ENCODE results near the gene IKBIP. TPM values are rescaled to one million over a fixed set of nuclear protein-coding genes. Genes with fewer than 3 reads are reported as not detected.
"Not testable (repeated sequence)": the region's sequence is repeated elsewhere in the genome, so short reads cannot be mapped to it uniquely, and the experiment has no call there.

The IKBIP gene
- total RNA-seq, 8 experiments from 2014 or later, result 7.2 to 40.4 (median 22.0) TPM

DNA sequence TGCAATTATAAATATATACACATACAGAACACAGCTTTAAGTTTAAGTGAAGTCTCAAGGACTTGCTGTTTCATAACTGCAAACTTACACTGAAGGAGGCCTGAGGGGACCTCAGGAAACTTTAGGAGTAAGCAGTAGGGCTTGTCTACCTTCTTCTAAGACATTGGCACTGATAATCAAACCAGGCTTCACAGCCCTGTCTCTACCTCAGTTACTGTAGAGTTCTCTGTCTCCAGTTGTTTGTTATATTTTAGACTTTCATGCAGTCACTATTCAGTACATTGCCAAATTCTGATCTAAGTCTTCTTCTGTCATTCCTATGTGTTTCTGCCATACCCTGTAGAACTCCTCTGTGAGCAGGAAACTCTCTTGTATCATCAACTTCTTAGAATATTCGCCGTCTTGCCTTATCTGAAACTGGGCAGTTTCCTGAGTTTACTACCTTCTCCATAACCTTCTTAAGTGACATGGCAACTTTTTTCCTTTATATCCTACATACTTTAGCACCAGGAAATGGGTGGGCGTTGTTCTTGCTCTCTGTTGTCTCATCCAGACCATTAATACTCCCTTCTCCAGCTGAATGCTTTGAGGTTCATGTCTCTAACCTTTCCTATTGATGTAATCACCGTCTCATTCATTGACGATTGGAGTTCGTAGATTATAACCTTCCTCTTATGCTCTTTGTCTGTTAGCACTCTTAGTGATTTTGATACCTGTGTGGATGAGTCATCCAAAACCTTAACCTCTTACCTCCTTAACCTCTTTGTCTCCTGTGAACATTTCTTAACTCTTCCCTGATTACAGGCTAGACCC, 11.9 kb upstream of the IKBIP start:
- ATAC-seq (replicated peaks in 6 of 8), result peak in 1 of 8 experiments; percentile 54
- WGBS, 10 experiments, result 88 to 100% (median 96%) methylated on average over 2 to 6 of the region's 6 CpGs
- no peak overlapping the region for H3K4me3 ChIP-seq
- H3K27ac ChIP-seq, result no peak overlapping the region
- no peaks in the 10 kb centered on the region for H3K4me1 ChIP-seq (replicated peaks in 1 of 2)
- in situ Hi-C loops (cut with MboI; ENCODE audit: low pct_unique_long_range_greater_than_20kb in 2 of 9, low sequenced_read_pairs in 9 of 9, unreplicated experiment in 9 of 9), result no loop called here

DNA sequence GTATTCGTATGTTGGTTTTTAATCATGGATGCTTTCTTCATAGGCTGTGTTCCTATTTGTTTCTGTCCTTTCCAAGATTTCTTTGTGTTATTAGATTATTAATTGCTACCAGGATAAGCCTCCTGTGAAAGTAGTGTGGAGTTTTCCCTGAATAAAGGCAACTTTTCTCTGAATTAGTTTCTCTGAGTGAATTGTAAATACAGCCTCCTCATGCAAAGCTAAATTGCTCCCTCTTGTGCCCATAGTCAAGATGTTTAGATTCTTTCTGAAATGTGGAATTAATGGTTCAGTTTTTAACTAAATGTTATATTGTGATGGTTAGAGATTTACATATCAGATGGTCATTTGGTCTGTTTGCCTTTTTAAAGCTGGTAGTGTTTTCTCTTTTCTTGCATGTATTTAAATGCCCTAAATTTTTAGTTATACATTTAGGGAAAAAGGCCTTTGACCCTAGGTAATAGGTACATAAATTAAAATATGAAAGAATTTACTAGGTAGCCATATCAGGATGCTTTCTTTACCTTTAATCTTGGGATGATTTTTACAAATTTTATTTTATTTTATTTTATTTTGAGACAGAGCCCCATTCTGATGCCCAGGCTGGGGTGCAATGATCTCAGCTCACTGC, 9.4 kb upstream of the IKBIP start:
- in situ Hi-C loops (cut with MboI; ENCODE audit: low pct_unique_long_range_greater_than_20kb in 2 of 9, low sequenced_read_pairs in 9 of 9, unreplicated experiment in 9 of 9), result no loop called here
- Histone ChIP-seq H3K4me3 (no peak overlapping the region), H3K4me1 (replicated peaks in 1 of 2) (no peaks in the 10 kb centered on the region), H3K27ac (no peak overlapping the region)
- peak in 3 of 8 experiments; percentile 5 to 61 (median 36) for ATAC-seq (replicated peaks in 6 of 8)
- 80 to 100% (median 95%) methylated on average over 1 of the region's 1 CpG; no CpG with 5 or more reads in 4 of the 10 experiments for WGBS, 10 experiments

DNA sequence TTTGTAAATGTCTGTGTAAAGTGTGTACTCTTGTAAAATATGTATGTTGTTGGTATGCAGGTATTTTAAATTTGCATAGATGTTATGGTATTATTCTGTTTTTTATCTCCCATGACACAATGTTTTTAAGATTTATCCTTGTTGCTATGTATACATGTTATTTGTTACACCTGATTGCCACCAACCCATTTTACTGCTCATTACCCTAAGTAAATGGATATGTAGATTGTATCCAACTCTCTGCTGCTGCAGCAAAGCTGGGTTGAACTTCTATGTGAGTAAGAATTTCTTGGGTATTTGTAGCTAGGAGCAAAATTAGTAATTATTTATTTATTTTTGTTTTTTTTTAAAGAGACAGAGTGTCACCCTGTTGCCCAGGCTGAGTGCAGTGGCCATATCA, 6.7 kb upstream of the IKBIP start:
- Histone ChIP-seq H3K27ac (no peak overlapping the region), H3K4me1 (replicated peaks in 1 of 2) (peaks cover 3 to 5% of the 10 kb centered on the region in 2 donors), H3K4me3 (no peak overlapping the region)
- in situ Hi-C loops (cut with MboI; ENCODE audit: low pct_unique_long_range_greater_than_20kb in 2 of 9, low sequenced_read_pairs in 9 of 9, unreplicated experiment in 9 of 9), result no loop called here
- ATAC-seq (replicated peaks in 6 of 8), result peak in 3 of 8 experiments; percentile 80 to 91 (median 85)

DNA sequence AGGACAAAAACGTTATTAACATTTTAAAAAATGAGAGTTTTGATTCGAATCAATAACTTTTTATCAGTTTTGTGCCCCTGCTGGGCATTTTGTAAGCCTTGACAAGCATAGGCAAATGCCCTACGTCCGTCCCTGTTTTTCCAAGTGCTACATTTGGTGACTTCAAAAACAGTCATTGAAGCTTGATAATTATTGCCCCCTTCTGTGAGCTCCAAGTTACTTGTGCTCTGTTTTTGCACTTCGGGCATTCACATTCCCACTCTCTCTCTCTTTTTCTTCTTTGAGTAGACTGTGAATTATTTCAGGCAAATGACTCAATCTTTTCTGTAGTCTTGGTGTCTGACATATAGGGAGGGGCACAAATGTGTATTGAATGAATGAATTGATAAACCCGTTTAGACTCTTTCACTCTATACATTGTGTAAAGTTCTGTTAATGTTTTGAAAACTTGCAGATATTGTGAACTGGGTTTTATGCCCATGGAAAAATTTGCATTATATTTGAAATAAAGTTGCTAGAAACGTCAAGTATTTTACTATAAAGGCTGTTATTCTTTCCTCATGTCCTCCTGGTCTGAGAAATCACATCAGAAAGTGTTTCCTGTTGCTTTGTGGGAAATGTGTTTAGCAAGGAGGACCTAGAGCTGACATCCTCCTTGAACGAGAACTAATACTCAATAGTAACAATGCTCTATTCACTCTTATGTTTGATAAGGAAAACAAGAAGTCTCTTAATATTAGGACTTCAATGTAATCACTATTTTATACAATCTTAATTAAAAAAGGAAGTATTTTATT, 1.9 kb upstream of the IKBIP start:
- peak overlapping the region; percentile 69 to 90 (median 75) for H3K4me3 ChIP-seq
- WGBS, 10 experiments, result 1 to 32% (median 10%) methylated on average over 3 to 8 of the region's 8 CpGs; no CpG with 5 or more reads in 1 of the 10 experiments
- ATAC-seq (replicated peaks in 6 of 8), result no peak
- peaks cover 3 to 5% of the 10 kb centered on the region in 2 donors for H3K4me1 ChIP-seq (replicated peaks in 1 of 2)
- no peak overlapping the region for H3K27ac ChIP-seq
- in situ Hi-C loops (cut with MboI; ENCODE audit: low pct_unique_long_range_greater_than_20kb in 2 of 9, low sequenced_read_pairs in 9 of 9, unreplicated experiment in 9 of 9), result no loop called here

DNA sequence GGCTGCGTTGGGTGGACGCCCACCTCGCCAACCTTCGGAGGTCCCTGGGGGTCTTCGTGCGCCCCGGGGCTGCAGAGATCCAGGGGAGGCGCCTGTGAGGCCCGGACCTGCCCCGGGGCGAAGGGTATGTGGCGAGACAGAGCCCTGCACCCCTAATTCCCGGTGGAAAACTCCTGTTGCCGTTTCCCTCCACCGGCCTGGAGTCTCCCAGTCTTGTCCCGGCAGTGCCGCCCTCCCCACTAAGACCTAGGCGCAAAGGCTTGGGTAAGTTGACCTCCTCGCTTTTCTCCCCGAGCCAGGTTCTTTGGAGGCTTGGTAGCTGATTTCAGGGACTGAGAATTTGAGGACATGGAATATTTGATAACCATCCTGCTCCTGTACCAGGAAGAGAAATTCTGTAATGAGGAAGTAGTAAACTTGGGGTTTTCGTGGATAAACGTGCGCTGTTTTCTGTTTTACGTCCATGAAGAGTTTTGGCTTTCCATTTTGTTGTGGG, 1.0 kb upstream of the IKBIP start:
- ATAC-seq (replicated peaks in 6 of 8), result peak in 3 of 8 experiments; percentile 0 to 2 (median 1)
- peak overlapping the region; percentile 61 to 86 for H3K27ac ChIP-seq
- H3K4me1 ChIP-seq (replicated peaks in 1 of 2), result peaks cover 3 to 5% of the 10 kb centered on the region in 2 donors
- peak overlapping the region; percentile 69 to 90 (median 75) for H3K4me3 ChIP-seq
- 0 to 11% (median 4%) methylated on average over 1 to 8 of the region's 24 CpGs; no CpG with 5 or more reads in 2 of the 10 experiments for WGBS, 10 experiments
- in situ Hi-C loops (cut with MboI; ENCODE audit: low pct_unique_long_range_greater_than_20kb in 2 of 9, low sequenced_read_pairs in 9 of 9, unreplicated experiment in 9 of 9), result no loop called here

DNA sequence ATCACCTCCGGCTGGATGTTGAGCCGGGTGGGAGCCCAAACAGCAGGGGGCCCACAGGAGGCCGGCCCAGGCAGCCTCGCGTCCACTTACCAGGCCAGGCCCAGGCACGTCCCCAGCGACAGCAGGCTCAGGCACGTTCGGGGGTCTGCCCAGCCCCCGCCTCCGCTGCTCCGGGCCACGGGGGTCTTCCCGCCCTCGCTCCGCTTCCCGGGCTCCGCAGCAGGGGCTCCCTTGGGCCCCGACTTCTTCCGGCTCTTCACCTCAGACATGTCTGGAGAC, 216 bp downstream of the IKBIP start:
- in situ Hi-C loops (cut with MboI; ENCODE audit: low pct_unique_long_range_greater_than_20kb in 2 of 9, low sequenced_read_pairs in 9 of 9, unreplicated experiment in 9 of 9), result no loop called here
- peak; percentile 13 to 48 (median 29) for ATAC-seq (replicated peaks in 6 of 8)

DNA sequence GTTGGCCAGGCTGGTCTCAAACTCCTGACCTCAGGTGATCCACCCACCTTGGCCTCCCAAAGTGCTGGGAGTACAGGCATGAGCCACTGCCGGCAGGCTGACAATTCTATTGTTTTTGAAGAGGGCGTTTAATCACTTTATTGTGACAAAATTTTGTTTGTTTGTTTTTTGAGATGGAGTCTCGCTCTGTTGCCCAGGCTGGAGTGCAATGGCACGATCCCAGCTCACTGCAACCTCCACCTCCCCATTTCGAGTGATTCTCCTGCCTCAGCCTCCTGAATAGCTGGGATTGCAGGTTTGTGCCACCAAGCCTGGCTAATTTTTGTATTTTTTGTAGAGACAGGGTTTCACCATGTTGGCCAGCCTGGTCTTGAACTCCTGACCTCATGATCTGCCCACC, 1.8 kb downstream of the IKBIP start:
- ATAC-seq (replicated peaks in 6 of 8); H3K4me3 ChIP-seq; in situ Hi-C loops (cut with MboI; ENCODE audit: low pct_unique_long_range_greater_than_20kb in 2 of 9, low sequenced_read_pairs in 9 of 9, unreplicated experiment in 9 of 9); H3K4me1 ChIP-seq (replicated peaks in 1 of 2); H3K27ac ChIP-seq: not testable (repeated sequence)
- 0 to 100% (median 89%) methylated on average over 1 to 5 of the region's 5 CpGs; no CpG with 5 or more reads in 2 of the 10 experiments for WGBS, 10 experiments

More for the DNA sequence above, 216 bp downstream of the IKBIP start:
- WGBS, 10 experiments, result 0 to 20% methylated on average over 2 to 3 of the region's 20 CpGs; no CpG with 5 or more reads in 8 of the 10 experiments
- Histone ChIP-seq H3K4me1 (replicated peaks in 1 of 2) (peaks cover 3 to 5% of the 10 kb centered on the region in 2 donors), H3K4me3 (peak overlapping the region; percentile 69 to 90 (median 75)), H3K27ac (peak overlapping the region; percentile 73 to 86)

DNA sequence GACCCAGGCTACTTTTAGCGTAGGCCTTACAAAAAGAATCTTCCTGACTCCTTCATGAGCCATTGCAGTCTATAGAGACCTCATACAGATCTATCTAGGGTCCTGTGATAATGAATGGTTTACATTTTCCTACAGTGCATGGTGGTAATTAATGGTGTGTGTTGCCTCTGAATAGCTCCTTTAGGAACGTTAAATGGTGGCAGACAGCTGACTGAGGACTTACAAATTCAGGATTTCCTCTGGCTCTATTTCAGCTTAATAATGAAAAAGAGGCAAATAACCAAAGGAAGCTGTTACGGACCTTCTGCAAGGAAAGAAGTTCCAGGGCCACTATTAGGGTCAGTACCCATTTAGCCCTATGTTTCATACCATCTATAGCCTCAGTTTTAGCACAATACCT, 5.1 kb downstream of the IKBIP start:
- in situ Hi-C loops (cut with MboI; ENCODE audit: low pct_unique_long_range_greater_than_20kb in 2 of 9, low sequenced_read_pairs in 9 of 9, unreplicated experiment in 9 of 9), result no loop called here
- no peak for ATAC-seq (replicated peaks in 6 of 8)
- 71 to 100% (median 97%) methylated on average over 1 to 2 of the region's 3 CpGs; no CpG with 5 or more reads in 2 of the 10 experiments for WGBS, 10 experiments

DNA sequence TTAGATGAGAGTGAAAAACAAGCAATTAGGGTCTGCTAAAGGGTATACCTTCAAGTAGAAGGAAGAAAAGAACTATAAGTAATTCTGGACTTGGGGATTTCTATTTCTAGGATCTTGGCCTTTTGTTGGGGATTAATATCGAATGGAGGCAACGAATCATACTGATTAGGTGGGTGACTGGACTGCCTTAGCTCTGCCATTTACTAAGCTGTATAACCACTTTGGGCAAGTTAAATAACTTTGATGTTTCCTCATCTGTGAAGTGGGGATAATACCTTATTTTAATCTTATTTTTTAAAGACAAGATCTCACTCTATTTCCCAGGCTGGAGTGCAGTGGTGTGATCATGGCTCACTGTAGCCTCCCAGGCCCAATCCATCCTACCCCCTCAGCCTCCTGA, 6.6 kb downstream of the IKBIP start:
- H3K27ac ChIP-seq, result no peak overlapping the region
- H3K4me1 ChIP-seq (replicated peaks in 1 of 2), result no peaks in the 10 kb centered on the region
- no peak overlapping the region for H3K4me3 ChIP-seq
- ATAC-seq (replicated peaks in 6 of 8), result no peak
- in situ Hi-C loops (cut with MboI; ENCODE audit: low pct_unique_long_range_greater_than_20kb in 2 of 9, low sequenced_read_pairs in 9 of 9, unreplicated experiment in 9 of 9), result no loop called here
- WGBS, 10 experiments, result 93 to 100% (median 100%) methylated on average over 2 of the region's 2 CpGs; no CpG with 5 or more reads in 5 of the 10 experiments

More for the DNA sequence above, 5.1 kb downstream of the IKBIP start:
- Histone ChIP-seq H3K4me1 (replicated peaks in 1 of 2) (no peaks in the 10 kb centered on the region), H3K4me3 (no peak overlapping the region), H3K27ac (no peak overlapping the region)

DNA sequence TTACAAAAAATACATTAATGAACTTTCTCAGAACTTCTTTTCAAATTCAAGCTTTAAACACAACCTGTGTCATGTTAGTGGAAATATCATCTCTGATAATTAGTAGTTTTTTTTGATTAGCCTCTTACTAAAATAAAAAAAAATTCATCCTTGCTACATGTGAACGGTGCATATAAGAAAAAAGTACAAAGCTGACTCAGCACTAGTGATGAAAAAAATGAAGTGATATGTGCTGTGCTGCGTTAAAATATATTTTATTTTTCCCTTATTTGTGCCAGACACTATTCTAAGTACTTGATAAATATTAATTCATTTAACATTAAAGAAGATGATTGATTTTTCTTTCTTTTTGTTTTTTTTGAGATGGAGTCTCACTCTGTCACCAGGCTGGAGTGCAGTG, 7.5 kb downstream of the IKBIP start:
- 77 to 100% (median 92%) methylated on average over 2 of the region's 2 CpGs; no CpG with 5 or more reads in 2 of the 10 experiments for WGBS, 10 experiments
- Histone ChIP-seq H3K27ac (no peak overlapping the region), H3K4me1 (replicated peaks in 1 of 2) (no peaks in the 10 kb centered on the region), H3K4me3 (no peak overlapping the region)
- in situ Hi-C loops (cut with MboI; ENCODE audit: low pct_unique_long_range_greater_than_20kb in 2 of 9, low sequenced_read_pairs in 9 of 9, unreplicated experiment in 9 of 9), result no loop called here
- ATAC-seq (replicated peaks in 6 of 8), result no peak

DNA sequence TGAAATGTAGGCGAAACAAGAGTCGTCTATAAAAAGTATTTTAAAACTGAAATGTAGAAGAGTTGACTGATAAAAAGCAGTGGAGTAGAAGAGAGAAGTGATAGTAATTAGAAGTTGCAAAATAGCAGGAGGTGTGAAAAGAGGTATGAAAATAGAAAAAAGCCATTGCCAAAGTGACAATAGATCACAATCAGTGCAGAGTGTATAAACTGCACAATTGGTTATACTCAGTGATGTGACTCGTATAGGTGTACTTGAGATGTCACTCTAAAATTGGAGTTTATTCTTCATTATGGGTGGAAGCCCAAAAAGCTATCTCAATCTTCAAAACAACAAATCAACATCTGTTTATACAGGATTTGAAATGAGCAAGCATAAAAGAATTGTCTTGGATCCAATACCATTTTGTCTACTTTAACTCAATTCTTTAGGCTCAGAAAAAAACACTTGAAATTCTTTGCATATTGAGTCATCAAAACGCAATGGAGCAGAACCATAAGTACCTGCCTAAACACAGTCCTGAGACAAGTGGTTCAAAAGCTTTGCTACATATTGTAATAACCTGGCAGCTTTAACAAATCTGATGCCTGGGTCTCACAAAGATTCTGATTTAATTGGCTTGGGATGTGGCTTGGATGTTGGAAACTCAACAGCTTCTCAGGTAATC, 8.8 kb downstream of the IKBIP start:
- in situ Hi-C loops (cut with MboI; ENCODE audit: low pct_unique_long_range_greater_than_20kb in 2 of 9, low sequenced_read_pairs in 9 of 9, unreplicated experiment in 9 of 9), result no loop called here
- no peak overlapping the region for H3K4me3 ChIP-seq
- peak in 2 of 8 experiments; percentile 50 to 65 for ATAC-seq (replicated peaks in 6 of 8)
- H3K27ac ChIP-seq, result no peak overlapping the region
- 69 to 100% (median 95%) methylated on average over 3 to 4 of the region's 4 CpGs for WGBS, 10 experiments
- H3K4me1 ChIP-seq (replicated peaks in 1 of 2), result no peaks in the 10 kb centered on the region

DNA sequence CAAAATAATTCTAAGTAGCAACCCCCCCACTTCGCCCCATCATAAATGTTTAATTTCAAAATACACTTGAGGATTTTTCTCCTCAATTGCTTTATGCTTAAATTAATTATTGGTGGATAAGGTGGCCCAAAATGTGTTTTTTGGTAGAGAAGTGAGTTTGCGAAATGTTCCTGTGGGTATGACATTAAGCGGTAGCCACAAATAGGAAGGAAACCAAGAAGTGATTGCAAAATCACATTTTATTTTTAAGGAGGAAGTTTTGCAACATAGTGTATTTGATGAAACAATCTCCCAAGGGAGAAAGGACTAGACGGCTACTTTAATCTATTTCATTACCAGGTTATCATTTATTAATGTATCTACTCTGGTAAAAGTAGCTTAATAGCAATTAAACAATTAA, 25.6 kb downstream of the IKBIP start:
- WGBS, 10 experiments, result 42 to 100% (median 92%) methylated on average over 1 to 4 of the region's 4 CpGs
- H3K4me1 ChIP-seq (replicated peaks in 1 of 2), result no peaks in the 10 kb centered on the region
- no peak for ATAC-seq (replicated peaks in 6 of 8)
- no peak overlapping the region for H3K4me3 ChIP-seq
- in situ Hi-C loops (cut with MboI; ENCODE audit: low pct_unique_long_range_greater_than_20kb in 2 of 9, low sequenced_read_pairs in 9 of 9, unreplicated experiment in 9 of 9), result no loop called here
- H3K27ac ChIP-seq, result no peak overlapping the region
